H1 (cell line): ENCODE results near the gene GNG7. TPM values are rescaled to one million over a fixed set of nuclear protein-coding genes. Genes with fewer than 3 reads are reported as not detected.
A peak's percentile ranks its signal among the peaks of the same experiment; 100 is the strongest.

Source experiments
- CTCF ChIA-PET: fragments of 300-600 bp; sonication (Branson Sonifier 250); formaldehyde crosslinking; loops from one replicate; lab custom pipeline; 2021; ENCODE audit not compliant: partially characterized antibody; lab: Charles Lee
- POLR2A ChIA-PET: fragments of 300-600 bp; sonication (Branson Sonifier 250); formaldehyde crosslinking; loops from one replicate; lab custom pipeline; 2021; ENCODE audit warnings: inconsistent platforms; ENCODE audit not compliant: partially characterized antibody; lab: Charles Lee
- DNase-seq, 2 experiments: peaks; one replicate each; pipeline versions ENCODE4 v3.0.0 to v3.0.0-alpha.2; 2010 to 2022; ENCODE audit warnings: low spot score in 2 of 2, low read depth in 1 of 2, mixed read lengths in 1 of 2
- FAIRE-seq: peaks from 2 replicates; lab custom pipeline; 2011; peaks lifted over from hg19 to GRCh38; lab: Jason Lieb, UNC
- H2AFZ ChIP-seq: 2 replicates; pipeline ENCODE4 v1.8.1; 2012; ENCODE audit warnings: low read length, inconsistent platforms
- H2AK5ac ChIP-seq: 2 replicates; pipeline ENCODE4 v1.6.1; 2013; ENCODE audit warnings: low read depth, low read length
- H2BK120ac ChIP-seq: replicated peaks from 2 replicates; pipeline ENCODE3; 2013; ENCODE audit warnings: low read depth, low read length, inconsistent platforms
- H2BK12ac ChIP-seq: 2 replicates; pipeline ENCODE4 v1.6.1; 2013; ENCODE audit warnings: low read depth, low read length
- H2BK15ac ChIP-seq: 2 replicates; pipeline ENCODE4 v1.6.1; 2013; ENCODE audit warnings: low read length
- H2BK20ac ChIP-seq: 2 replicates; pipeline ENCODE4 v1.6.1; 2013; ENCODE audit warnings: low read length
- H2BK5ac ChIP-seq: 2 replicates; pipeline ENCODE4 v1.6.1; 2013; ENCODE audit warnings: low read depth, low read length
- H3K14ac ChIP-seq: 2 replicates; pipeline ENCODE4 v1.6.1; 2013; ENCODE audit warnings: inconsistent platforms; ENCODE audit not compliant: insufficient read length
- H3K18ac ChIP-seq: 2 replicates; pipeline ENCODE4 v1.6.1; 2013; ENCODE audit warnings: low read length; ENCODE audit errors: extremely low read depth
- H3K23ac ChIP-seq: 2 replicates; pipeline ENCODE4 v1.6.1; 2013; ENCODE audit warnings: inconsistent platforms; ENCODE audit not compliant: insufficient read length
- H3K23me2 ChIP-seq: 2 replicates; pipeline ENCODE4 v1.6.1; 2013; ENCODE audit warnings: low read depth, low read length
- H3K27ac ChIP-seq: 2 replicates; pipeline ENCODE4 v1.6.1; 2011; ENCODE audit warnings: low read depth, low read length, inconsistent platforms
- H3K27me3 ChIP-seq, 4 experiments: replicated peaks in 1 of 4; 1 replicate in 1 of 4; 2 replicates in 3 of 4; pipeline versions ENCODE4 v1.6.1 to v1.8.1; 2011 to 2013; ENCODE audit warnings: low read length in 3 of 4, mild to moderate bottlenecking in 3 of 4, inconsistent platforms in 2 of 4, mixed read lengths in 2 of 4, moderate library complexity in 1 of 4; ENCODE audit not compliant: control insufficient read depth in 3 of 4, insufficient read depth in 3 of 4; ENCODE audit errors: extremely low read depth in 1 of 4
- H3K36me3 ChIP-seq, 4 experiments: 2 replicates each; pipeline versions ENCODE4 v1.6.1 to v1.8.1; 2011 to 2013; ENCODE audit warnings: mild to moderate bottlenecking in 4 of 4, low read length in 3 of 4, moderate library complexity in 2 of 4, control low read depth in 1 of 4, inconsistent platforms in 1 of 4; ENCODE audit not compliant: insufficient read depth in 4 of 4, control insufficient read depth in 2 of 4
- H3K4ac ChIP-seq: replicated peaks from 2 replicates; pipeline ENCODE3; 2013; ENCODE audit warnings: low read length, low read depth, mixed read lengths, inconsistent platforms; ENCODE audit not compliant: insufficient read length
- H3K4me1 ChIP-seq, 4 experiments: replicated peaks in 1 of 4; 1 replicate in 1 of 4; 2 replicates in 3 of 4; pipeline versions ENCODE4 v1.6.1 to v1.8.1; 2011 to 2013; ENCODE audit warnings: low read length in 3 of 4, inconsistent platforms in 2 of 4, mixed read lengths in 1 of 4; ENCODE audit not compliant: insufficient read depth in 4 of 4, control insufficient read depth in 3 of 4
- H3K4me2 ChIP-seq, 2 experiments: 2 replicates each; pipeline versions ENCODE4 v1.6.1 to v1.8.1; 2011 to 2013; ENCODE audit warnings: low read depth in 2 of 2, low read length in 2 of 2, control low read depth in 1 of 2, inconsistent platforms in 1 of 2, mild to moderate bottlenecking in 1 of 2; ENCODE audit not compliant: insufficient read depth in 1 of 2
- H3K4me3 ChIP-seq, 4 experiments: fragments of 200-600, 300-600 bp in 1 of 4; sonication (generic), shearing (Covaris generic), sonication (Bioruptor Twin) in 1 of 4; 2 replicates each; pipeline versions ENCODE4 v1.5.1 to v1.8.1; 2011 to 2016; ENCODE audit warnings: low read length in 4 of 4, low read depth in 3 of 4, control low read depth in 2 of 4, inconsistent platforms in 2 of 4, mild to moderate bottlenecking in 2 of 4, mixed read lengths in 1 of 4, moderate library complexity in 1 of 4; ENCODE audit not compliant: insufficient read depth in 2 of 4; ENCODE audit errors: extremely low read depth in 1 of 4
- H3K56ac ChIP-seq: replicated peaks from 2 replicates; pipeline ENCODE3; 2013; ENCODE audit warnings: low read depth, mild to moderate bottlenecking, mixed read lengths, low read length, inconsistent platforms; ENCODE audit not compliant: insufficient read length
- H3K79me1 ChIP-seq: 2 replicates; pipeline ENCODE4 v1.6.1; 2013; ENCODE audit warnings: low read depth, low read length, control low read depth
- H3K79me2 ChIP-seq, 2 experiments: 2 replicates each; pipeline versions ENCODE4 v1.6.1 to v1.8.1; 2012 to 2013; ENCODE audit warnings: low read length in 2 of 2, mild to moderate bottlenecking in 2 of 2, inconsistent platforms in 1 of 2; ENCODE audit not compliant: insufficient read depth in 2 of 2, control insufficient read depth in 1 of 2
- H3K9ac ChIP-seq, 4 experiments: replicated peaks in 1 of 4; 1 replicate in 1 of 4; 2 replicates in 3 of 4; pipeline versions ENCODE4 v1.6.1 to v1.8.1; 2011 to 2013; ENCODE audit warnings: low read depth in 3 of 4, low read length in 3 of 4, control low read depth in 2 of 4, mild to moderate bottlenecking in 2 of 4, moderate library complexity in 2 of 4, inconsistent platforms in 1 of 4; ENCODE audit errors: extremely low read depth in 1 of 4
- H3K9me3 ChIP-seq, 2 experiments: 2 replicates each; pipeline versions ENCODE4 v1.6.1 to v1.8.1; 2012 to 2013; ENCODE audit warnings: mild to moderate bottlenecking in 2 of 2, moderate library complexity in 2 of 2, control low read depth in 1 of 2, inconsistent platforms in 1 of 2, low read depth in 1 of 2, low read length in 1 of 2, mixed read lengths in 1 of 2; ENCODE audit not compliant: insufficient read depth in 2 of 2
- H4K20me1 ChIP-seq, 2 experiments: replicated peaks in 1 of 2; 2 replicates each; pipeline versions ENCODE3 to v1.8.1; 2011 to 2013; ENCODE audit warnings: inconsistent platforms in 2 of 2, low read length in 2 of 2, mild to moderate bottlenecking in 1 of 2; ENCODE audit not compliant: insufficient read depth in 2 of 2, control insufficient read depth in 1 of 2
- H4K5ac ChIP-seq: 2 replicates; pipeline ENCODE4 v1.6.1; 2013; ENCODE audit warnings: low read length, low read depth, mixed read lengths, inconsistent platforms; ENCODE audit not compliant: insufficient read length
- H4K8ac ChIP-seq: 2 replicates; pipeline ENCODE4 v1.8.0; 2013; ENCODE audit warnings: mild to moderate bottlenecking, moderate library complexity, low read length, inconsistent platforms; ENCODE audit not compliant: insufficient read depth; ENCODE audit errors: extremely low read depth
- H4K91ac ChIP-seq: replicated peaks from 2 replicates; pipeline ENCODE3; 2013; ENCODE audit warnings: low read length, mixed read lengths, inconsistent platforms; ENCODE audit not compliant: insufficient read length
- CREB1 ChIP-seq: IDR thresholded peaks from 2 replicates; pipeline ENCODE4 v1.6.1; 2012; ENCODE audit warnings: inconsistent platforms
- CTBP2 ChIP-seq: IDR thresholded peaks from 2 replicates; pipeline ENCODE4 v1.7.0; 2011; ENCODE audit warnings: borderline replicate concordance, mild to moderate bottlenecking, moderate library complexity, mixed read lengths, low read length; ENCODE audit not compliant: insufficient read depth, insufficient read length
- POU5F1 ChIP-seq: IDR thresholded peaks from 2 replicates; pipeline ENCODE4 v1.6.1; 2011; ENCODE audit warnings: low read depth, mild to moderate bottlenecking, low read length, moderate library complexity
- WGBS, 2 experiments: shearing (Covaris generic) in 1 of 2; methylation state at CpG; one replicate each; pipeline versions ENCODE4 v1.1.6 to v1.1.7; 2013 to 2015; ENCODE audit warnings: low lambda C conversion rate in 2 of 2, mixed read lengths in 2 of 2, inconsistent platforms in 1 of 2, low coverage in 1 of 2, missing lambda C conversion rate in 1 of 2; ENCODE audit not compliant: insufficient replicate concordance in 2 of 2, insufficient coverage in 1 of 2, insufficient read length in 1 of 2; ENCODE audit errors: extremely low coverage in 1 of 2, missing lambda C conversion rate in 1 of 2; 5-methylcytosine and 5-hydroxymethylcytosine counted together
- polyA plus RNA-seq, 7 experiments: library from polyadenylated mRNA; depleted of rRNA in 3 of 7; stranded (reverse) in 5 of 7; unstranded in 2 of 7; fragments of >200 nt in 5 of 7; fragments of 200-250 nt in 2 of 7; gene quantifications; 1 replicate in 5 of 7; 2 replicates in 1 of 7; 4 replicates in 1 of 7; pipeline versions ENCODE4 v1.2.1 to v1.2.3, GENCODE V29; 2011 to 2013; ENCODE audit warnings: missing spikeins in 2 of 7, mixed read lengths in 2 of 7
- total RNA-seq: library from RNA; stranded (reverse); fragmentation: NEBNext Ultra II Directional; extraction: Animal tissue kit (Norgen Biotek cat#: 25700); gene quantifications from 2 replicates; pipeline ENCODE4 v1.2.1, GENCODE V29; 2021
- TF ChIP-seq, protein P1 (sequence below): IDR thresholded peaks from 2 replicates; pipeline ENCODE4 v1.6.1; 2012; ENCODE audit warnings: inconsistent platforms
- TF ChIP-seq, protein P2 (sequence below): IDR thresholded peaks from 2 replicates; pipeline ENCODE4 v1.6.1; 2012; ENCODE audit warnings: inconsistent platforms

The GNG7 gene
- total and polyA plus RNA-seq, 2 of the 8 experiments (the other 6 are each of a cell fraction or from before 2014, with no cell fraction given), result 2.8 to 7.8 TPM

DNA sequence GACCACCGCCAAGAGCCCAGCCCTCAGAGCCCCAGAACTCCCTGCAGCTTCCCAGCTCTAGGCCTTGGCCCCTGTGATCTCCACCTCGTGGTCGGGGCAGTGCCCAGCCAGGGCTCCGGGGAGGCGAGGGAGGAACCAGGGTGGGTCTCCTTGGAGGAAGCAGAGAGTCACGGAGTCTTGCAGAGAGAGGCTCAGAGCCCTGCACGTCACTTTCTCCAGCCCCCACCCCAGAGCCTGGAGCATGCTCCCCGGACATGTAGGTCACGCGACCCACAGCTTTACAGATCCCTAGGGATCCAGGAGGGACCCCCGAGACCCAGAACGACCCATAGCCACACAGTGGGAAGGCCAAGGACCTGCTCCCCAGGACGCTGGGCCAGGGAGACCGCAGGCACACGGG, 214.7 kb downstream of the GNG7 start:
- H2BK5ac ChIP-seq, result no peak overlapping the region
- H2BK20ac ChIP-seq, result no peak overlapping the region
- H3K36me3 ChIP-seq, result no peaks in the 10 kb centered on the region
- 43% methylated on average over 15 of the region's 15 CpGs; no CpG with 5 or more reads in 1 of the 2 experiments for WGBS, 2 experiments
- peak overlapping the region in 1 of 4 experiments; percentile 61; a peak in 1 of 8 replicates for H3K4me3 ChIP-seq
- H3K4me1 ChIP-seq, result peaks cover 0 to 10% (median 6%) of the 10 kb centered on the region in 4 experiments; a peak in 6 of 7 replicates
- H3K56ac ChIP-seq, result no peak overlapping the region
- H2BK120ac ChIP-seq, result no peak overlapping the region
- no peak overlapping the region for H3K4ac ChIP-seq
- peak overlapping the region; percentile 59 to 77 for H3K4me2 ChIP-seq
- peaks cover 15 to 44% (median 30%) of the 10 kb centered on the region in 4 experiments for H3K27me3 ChIP-seq
- no peaks in the 10 kb centered on the region for H3K79me1 ChIP-seq
- H3K9ac ChIP-seq, result no peak overlapping the region
- no peak overlapping the region for H4K5ac ChIP-seq
- no peak overlapping the region for H3K14ac ChIP-seq
- no peaks in the 10 kb centered on the region for H3K79me2 ChIP-seq
- no peak overlapping the region for H3K23ac ChIP-seq
- H2BK12ac ChIP-seq, result 0 out of 2 replicates have a peak overlapping the region, but pooled peaks have one; percentile 98
- no peak for FAIRE-seq
- H3K27ac ChIP-seq, result no peak overlapping the region
- ChIA-PET CTCF (interaction anchor here (0.8 to 1.5 kb wide), 3 partner anchors 8 to 149 kb away, joined by 3 to 7 read pairs (median 3); no protein-coding TSS in a partner anchor), POLR2A (interaction anchor here (0.7 to 16.3 kb wide), 6 partner anchors 9 to 54 kb away, joined by 3 to 216 read pairs (median 4); partner anchors contain the start of gene GADD45B)
- no peak for TF ChIP-seq CREB1
- TF ChIP-seq, protein P1, sequence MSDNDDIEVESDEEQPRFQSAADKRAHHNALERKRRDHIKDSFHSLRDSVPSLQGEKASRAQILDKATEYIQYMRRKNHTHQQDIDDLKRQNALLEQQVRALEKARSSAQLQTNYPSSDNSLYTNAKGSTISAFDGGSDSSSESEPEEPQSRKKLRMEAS, result peak; percentile 66
- no peak for TF ChIP-seq POU5F1
- TF ChIP-seq, protein P2, sequence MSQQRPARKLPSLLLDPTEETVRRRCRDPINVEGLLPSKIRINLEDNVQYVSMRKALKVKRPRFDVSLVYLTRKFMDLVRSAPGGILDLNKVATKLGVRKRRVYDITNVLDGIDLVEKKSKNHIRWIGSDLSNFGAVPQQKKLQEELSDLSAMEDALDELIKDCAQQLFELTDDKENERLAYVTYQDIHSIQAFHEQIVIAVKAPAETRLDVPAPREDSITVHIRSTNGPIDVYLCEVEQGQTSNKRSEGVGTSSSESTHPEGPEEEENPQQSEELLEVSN, result peak; percentile 46; the same call in 1 of the 2 replicates
- no peak for TF ChIP-seq CTBP2
- H2BK15ac ChIP-seq, result peak overlapping the region; percentile 72; the same call in 1 of the 2 replicates
- H3K9me3 ChIP-seq, result 0 out of 4 replicates have a peak, but pooled peaks cover 0 to 5% of the 10 kb centered on the region in 2 experiments
- no peak overlapping the region for H4K91ac ChIP-seq
- H4K8ac ChIP-seq, result no peak overlapping the region
- H4K20me1 ChIP-seq, result peaks cover 2 to 3% of the 10 kb centered on the region in 2 experiments
- H3K23me2 ChIP-seq, result peaks cover 12% of the 10 kb centered on the region; the same call in 1 of the 2 replicates
- H3K18ac ChIP-seq, result peak overlapping the region; percentile 51; the same call in 1 of the 2 replicates
- H2AK5ac ChIP-seq, result no peak overlapping the region
- H2AFZ ChIP-seq, result no peak overlapping the region
- peak in 1 of 2 experiments; percentile 61 for DNase-seq
